Stimulated activated CD4-positive, alpha-beta T cell treated with anti-CD3 and anti-CD28 coated beads, Interleukin-1b, Interleukin-23, amount 100 ng/mL, for 1 hour (primary cell): ENCODE measurements around the gene ELMO1.
A peak's percentile ranks its signal among the peaks of the same experiment; 100 is the strongest.

Experiments used
- DNase-seq, 2 donors: peaks; one replicate each; pipeline ENCODE4 v3.0.0-alpha.2; 2020; ENCODE audit warnings: low read depth in 2 of 2

Gene ELMO1, protein sequence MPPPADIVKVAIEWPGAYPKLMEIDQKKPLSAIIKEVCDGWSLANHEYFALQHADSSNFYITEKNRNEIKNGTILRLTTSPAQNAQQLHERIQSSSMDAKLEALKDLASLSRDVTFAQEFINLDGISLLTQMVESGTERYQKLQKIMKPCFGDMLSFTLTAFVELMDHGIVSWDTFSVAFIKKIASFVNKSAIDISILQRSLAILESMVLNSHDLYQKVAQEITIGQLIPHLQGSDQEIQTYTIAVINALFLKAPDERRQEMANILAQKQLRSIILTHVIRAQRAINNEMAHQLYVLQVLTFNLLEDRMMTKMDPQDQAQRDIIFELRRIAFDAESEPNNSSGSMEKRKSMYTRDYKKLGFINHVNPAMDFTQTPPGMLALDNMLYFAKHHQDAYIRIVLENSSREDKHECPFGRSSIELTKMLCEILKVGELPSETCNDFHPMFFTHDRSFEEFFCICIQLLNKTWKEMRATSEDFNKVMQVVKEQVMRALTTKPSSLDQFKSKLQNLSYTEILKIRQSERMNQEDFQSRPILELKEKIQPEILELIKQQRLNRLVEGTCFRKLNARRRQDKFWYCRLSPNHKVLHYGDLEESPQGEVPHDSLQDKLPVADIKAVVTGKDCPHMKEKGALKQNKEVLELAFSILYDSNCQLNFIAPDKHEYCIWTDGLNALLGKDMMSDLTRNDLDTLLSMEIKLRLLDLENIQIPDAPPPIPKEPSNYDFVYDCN

DNA sequence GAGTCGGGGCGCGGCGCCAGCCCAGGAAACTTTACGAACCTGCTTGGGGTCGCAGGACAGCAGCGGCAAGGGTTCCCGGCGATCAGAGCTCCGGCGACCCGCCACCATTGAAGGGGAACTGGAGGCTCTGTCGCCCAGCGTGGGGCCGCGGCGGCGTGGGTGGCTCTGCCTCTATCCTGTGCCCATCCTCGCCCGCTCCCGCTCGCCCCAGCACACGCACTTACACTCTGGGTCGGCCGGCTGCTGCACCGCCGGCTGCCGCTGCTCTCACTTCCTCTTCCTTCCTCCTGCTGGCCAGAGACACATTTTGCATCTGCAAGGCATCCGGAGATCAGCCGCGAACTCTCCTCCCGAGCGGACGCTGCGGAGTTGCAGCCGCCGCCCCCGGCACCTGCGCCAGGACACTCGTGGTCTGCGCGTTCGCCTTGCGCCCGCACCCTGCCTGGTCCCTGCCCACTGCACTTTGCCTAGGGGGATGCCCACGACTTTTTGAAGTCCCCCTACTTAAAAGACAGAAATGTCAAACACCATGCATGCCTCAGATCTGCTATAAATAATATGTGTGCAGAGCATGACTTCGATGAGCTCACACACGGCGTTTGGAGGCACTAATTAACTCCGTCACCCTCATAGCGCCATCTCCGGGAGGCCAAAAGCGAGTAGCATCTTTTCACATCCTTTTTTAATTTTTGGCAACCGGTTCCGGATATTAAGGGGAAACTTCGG is at the start of gene ELMO1:
Gene ELMO1, minus strand, starts transcription at position 229 of the 726 bp plus-strand sequence. CDS start 106,174 bp downstream, outside the sequence.
- peak; percentile 43 to 50 for DNase-seq

DNA sequence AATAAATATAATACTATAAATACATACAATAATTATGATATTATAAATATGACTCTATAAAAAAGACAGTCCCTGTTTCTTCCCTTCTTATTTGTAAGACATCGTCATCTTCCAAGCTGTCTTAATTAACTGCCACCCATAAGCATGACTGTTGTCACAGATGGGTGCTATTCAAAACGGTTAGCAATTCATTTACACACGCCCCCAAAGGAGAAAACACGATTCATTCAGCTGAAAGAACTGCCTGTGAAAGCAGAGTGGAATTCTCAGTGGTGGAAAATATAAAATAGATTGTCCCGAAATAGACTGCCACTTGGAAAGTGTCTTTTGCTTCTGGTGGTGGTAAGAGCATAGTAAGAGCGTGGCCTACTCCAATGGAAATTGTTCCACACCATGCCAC is 48.9 kb upstream of the ELMO1 start:
- no peak for DNase-seq

DNA sequence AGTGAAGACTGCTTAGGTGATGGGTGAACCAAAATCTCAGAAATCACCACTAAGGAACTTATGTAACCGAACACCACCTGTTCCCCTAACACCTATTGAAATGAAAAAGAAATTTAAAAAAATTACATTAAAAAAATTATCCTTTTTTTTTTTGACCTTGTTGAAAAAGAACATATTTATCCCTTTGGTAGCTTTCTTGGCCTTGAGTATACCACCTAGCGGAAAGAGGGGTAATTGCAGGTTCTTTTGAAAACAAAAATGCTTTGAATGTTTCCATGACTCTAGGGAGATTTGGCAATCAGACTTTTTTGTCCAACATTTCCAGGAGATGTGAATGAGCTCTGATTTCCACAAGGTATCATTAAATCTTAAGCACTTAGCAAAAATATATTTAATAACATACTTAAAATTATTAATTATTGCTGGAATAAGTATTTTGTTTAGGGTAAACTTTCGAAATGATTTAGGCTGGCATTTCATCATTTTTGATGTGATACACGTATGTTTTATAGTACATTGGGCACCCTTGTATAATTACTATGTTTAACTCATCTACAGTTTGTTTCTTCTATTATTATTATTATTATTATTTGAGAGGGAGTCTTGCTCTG is 47.0 kb upstream of the ELMO1 start:
- no peak for DNase-seq

DNA sequence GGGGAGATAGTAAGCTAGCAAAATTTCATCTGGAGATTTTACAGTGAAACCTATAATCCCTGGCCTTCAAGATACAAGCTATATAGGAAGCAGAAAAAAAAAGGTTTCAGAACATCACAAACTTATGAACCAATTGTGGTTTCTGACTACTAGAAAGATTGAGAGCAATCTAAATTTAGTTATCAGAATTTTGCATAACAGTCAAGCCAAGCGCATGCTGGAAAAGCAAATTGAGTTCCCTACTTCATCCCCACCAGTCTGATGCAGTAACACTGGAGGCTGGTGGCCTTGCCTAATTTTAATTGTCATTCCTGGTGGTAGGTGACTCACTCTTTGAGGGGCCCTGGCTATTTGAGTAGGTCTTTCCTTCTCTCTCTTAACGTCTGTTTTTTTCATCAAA is 46.3 kb upstream of the ELMO1 start:
- DNase-seq, result no peak

DNA sequence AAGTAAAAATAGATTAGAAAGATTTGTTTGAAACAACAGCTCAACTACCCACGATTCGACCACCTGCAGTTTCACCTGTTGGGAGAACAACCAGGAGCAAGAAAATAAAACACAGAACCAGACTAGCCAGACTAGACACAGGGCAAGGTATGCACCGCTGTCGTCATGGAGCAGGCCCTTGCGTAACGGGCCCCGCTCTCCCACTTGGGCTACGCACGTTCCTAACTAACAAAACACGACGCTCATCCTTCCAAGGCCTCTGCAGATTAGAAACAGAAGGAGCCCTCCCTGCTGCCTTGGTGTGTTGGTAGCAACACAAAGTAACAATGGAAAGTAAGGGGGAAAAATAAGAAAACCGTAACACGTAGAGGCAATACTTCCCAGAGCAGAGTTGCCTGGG is 45.1 kb upstream of the ELMO1 start:
- no peak for DNase-seq

DNA sequence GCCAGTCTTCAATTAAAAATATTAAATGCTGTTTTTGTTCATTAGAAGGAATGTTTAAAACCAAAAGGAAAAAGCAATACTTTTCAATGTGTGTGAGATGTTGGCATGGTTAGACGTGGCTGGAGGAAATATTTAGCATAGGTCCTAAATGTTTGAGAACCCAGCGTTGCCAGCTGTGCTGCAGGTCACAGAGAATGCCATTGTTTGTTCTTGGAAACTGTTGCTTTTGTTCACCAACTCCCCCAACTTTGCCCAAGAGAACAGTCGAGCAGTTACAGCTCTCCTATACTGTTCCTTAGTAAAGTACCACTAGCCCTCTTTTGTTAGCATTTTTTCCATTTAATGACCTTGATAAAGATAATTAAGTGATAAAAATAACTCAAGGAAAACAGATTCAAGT is 44.5 kb upstream of the ELMO1 start:
- DNase-seq, result no peak

DNA sequence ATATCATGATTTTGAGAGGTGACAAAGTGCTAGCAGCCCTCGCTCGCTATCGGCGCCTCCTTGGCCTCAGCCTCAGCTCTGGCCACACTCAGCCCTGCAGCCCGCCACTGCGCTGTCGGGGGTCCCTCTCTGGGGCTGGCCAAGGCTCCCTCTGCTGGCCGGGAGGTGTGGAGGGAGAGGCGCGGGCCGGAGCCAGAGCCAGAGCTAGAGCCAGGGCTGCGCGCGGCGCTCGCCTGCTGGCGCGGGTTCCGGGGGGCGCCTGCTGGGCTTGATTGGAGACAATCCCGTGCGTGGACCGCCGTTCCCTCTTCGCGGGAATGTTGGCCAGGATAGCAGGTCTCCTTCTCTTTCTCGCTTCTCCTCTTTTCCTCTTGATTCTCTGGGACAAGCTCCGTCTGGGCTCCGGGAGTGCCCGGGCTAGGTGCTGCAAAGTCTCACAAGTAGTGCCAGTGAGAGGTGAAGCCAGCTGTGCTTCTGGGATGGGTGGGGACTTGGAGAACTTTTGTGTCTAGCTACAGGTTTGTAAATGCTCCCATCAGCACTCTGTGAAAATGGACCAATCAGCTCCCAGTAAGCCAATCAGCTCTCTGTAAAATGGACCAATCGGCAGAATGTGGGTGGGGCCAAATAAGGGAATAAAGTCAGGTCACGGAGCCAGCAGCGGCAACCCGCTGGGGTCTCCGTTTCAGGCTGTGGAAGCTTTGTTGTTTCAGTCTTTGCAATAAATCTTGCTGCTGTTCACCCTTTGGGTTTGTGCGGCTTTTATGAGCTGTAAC is 43.4 kb upstream of the ELMO1 start:
- DNase-seq, result no peak

DNA sequence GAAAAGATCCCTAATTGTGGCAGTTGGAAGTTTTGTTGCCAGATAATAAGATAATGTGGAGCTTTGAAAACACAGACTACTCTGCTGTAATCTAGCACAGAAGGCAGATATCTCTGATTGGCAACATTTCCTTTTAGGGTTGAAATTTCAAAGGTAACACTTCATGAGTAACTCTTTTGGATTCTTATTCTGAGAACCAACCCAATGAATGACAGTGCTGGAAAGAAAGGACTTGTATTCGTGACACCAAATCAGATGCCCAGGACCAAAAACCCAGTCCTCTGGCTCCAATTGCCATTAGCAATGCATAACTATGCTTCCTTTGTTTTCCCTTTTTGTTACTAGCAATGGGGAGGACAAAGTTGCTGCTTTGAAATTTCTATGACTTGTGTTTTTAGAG is 41.0 kb upstream of the ELMO1 start:
- DNase-seq, result no peak

DNA sequence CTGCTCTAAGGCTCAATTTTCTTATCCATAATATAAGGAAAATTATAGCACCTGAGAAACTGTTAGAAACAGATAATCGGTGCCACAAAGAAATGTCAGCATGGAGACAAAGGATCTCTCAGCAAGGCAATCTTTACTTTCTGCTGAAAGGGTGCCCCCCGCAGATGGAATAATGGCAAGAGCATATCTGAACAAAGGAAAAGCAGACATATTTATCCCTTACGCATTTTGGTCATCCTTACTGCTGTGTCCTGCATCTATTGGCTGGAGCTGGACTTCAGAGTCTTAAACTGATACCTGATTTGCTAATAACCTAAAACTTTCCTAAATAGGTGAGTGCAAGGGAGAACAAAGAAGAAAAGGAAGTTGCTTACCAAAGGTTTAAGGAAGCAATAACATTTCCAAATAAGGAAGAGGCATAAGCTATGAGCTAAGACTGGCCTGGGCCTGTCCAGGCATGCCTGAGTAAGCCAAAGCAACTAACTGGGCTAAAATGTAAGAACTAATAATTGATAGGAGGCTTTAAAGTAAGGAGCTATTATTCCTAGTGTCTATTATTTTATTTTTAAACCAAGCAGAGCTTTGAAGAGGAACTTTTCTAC is 39.6 kb upstream of the ELMO1 start:
- no peak for DNase-seq

DNA sequence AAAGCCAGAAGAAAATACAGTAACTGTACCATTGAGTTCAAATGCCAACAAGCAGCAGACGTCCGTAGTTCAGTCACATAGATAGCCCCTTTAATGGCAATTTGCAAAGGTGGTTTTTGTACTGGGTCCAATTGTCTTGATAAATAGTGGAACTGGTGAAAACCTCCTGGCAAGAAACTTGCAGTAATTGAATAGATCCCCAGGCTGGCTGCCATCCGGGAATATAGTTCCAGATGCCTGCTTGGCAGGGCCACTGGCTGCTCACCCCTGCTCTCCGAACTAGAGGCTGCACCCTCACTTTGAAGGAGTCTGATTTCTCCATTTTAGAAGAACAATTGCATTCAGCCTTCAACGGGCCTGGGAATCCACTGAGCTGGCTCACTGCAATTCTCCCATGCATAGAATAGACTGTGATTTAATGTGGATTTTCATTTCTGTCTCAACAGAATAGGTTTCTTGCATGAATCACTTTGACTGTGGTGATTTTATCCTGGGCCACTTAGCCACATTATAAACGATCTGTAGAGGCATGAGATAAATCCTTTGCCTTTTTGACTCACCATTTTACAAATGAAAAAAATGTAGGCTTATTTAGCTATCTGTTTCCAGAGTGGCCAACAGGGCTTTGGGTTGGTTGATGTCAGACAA is 35.9 kb upstream of the ELMO1 start:
- DNase-seq, result no peak

DNA sequence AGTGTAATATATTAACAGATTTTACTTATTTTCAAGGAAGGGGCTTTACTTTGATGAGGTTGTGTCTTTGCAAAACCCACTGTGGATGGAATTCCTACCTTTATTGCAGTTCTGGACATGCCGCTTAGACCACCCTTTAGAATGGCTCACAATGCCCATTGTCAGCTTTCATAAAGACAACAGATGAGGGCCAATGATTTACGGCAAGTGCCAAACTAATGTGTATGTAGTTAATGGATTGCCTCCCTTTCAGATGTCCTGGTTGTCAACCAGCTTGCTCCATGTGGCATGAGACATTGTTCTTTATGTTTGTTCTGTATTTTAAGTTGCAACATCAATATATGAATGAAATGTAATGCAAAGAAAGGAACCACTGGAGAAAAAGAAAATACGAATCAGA is 35.0 kb upstream of the ELMO1 start:
- DNase-seq, result no peak

DNA sequence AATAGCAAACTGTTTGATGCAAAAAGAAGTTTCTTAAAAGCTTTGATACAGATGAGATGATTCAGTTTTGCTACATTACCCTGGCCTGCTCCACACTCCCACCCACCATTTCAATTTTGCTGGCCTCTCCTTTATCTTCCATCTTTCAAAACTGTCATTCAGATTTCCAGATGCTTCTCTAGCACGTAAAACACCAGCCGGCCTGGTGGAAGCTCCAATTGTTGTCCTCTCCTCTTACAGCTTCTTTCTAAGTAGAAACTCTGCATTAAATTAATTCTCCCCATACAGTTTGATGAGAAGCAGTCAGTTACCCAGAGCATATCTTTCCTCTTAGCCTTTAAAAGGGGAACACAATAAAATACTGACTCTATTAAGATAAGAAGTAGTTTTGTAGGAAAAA is 34.3 kb upstream of the ELMO1 start:
- DNase-seq, result no peak

DNA sequence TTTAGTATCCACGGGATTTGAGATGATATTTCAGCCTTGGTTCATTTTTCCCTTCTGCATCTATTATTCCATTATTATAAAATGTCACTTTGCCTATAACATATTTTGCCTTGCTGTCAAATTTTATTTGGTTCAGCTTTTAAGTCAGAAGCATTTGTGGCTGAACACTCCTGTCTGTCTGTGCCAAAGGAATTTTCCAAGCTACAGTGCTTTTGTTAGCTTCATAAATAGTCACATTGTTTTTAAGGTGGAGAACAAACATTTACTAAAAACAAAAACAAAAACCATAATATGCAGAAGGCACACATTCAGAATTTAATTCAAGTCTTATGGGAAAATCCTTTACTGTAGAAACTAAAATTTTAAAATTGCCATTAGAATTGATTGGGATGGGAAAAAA is 33.8 kb upstream of the ELMO1 start:
- no peak for DNase-seq

DNA sequence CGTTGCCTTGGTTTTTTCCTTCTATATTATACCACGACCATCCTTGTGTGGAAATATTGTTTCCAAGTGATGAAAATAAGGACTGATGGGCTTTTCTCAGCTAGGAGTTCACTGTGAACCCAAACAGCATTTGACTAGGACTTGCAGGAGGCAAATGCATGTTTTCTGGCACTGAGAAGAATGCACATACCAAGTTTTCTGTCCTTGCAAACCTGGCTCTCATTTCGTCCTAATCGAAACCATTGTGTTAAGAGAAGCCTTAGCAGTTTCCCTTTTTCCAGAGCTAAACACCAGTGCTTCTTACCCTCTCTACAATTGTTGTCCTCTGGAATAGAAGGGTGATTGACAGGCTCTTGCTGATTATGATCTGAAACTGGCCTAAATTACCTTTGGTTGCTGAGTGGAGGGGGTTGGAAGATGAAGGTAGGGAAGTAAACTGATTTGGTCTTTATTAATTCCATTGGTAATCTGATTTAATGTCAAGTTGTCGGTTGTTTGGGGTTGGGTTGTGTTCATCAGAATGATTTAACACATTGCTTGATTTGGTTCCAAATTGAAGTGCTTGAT is 33.1 kb upstream of the ELMO1 start:
- no peak for DNase-seq

DNA sequence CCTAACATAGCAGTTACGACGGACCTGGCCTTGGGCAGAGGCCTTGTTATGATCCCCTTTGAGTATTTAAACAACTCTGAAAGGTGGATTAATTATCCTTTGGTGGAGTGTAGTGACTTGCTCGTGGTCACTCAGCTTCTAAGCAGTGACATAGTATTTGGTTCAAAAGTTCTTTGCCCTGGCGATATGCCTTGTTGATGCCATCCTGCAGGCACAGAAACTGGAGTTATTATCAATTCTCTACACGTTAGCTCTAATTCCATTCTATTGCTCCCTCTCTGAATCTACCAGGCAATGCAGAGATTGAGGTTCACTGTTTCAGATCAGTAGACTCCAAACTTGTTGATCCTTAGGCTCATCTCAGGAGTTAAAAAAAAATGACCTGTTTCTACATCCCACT is 32.5 kb upstream of the ELMO1 start:
- no peak for DNase-seq

DNA sequence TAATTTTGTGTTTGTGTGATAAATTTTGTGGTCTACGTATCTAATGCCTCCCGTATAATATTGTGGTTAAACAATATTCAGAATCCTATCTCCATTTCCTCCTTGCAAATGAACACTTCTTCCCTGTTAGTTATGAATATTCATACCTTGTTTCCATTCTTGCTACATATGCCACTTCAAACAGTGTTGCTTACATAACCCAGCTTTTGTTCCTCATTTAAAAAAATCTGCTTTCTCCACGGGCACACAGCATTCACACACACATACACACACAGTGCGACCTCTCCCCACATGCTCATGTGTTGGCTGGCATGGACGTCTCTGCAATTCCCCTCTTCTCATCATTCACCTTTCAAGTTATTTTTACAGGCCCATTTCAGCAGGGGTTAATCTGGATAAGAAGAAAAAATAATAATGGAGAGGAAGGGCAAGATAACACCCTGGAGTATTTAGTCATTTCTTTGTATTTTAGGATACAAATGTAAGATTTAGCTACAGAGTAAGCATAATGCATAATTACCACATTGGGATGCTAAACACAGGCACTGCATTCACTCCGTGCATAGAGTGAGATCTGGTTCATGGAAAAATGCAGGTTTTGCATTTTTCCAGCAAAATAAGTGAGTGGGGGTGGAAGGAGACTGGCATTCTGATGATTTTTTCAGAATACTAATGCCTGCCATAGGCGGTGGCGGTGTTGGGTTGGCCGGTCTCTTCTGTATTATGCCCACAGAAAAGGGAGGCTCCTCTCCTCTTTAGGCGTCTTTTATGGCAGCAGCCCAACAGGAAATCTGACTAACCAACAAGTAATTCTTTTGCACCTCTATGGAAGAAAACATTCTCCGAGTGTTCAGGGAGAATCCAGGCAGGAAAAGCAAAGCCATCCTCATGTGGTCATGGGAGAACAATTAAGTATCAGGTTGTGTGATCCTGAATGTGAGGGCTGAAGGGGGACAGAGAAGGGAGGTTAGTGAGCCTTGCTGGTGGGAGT is 31.7 kb upstream of the ELMO1 start:
- DNase-seq, result no peak

DNA sequence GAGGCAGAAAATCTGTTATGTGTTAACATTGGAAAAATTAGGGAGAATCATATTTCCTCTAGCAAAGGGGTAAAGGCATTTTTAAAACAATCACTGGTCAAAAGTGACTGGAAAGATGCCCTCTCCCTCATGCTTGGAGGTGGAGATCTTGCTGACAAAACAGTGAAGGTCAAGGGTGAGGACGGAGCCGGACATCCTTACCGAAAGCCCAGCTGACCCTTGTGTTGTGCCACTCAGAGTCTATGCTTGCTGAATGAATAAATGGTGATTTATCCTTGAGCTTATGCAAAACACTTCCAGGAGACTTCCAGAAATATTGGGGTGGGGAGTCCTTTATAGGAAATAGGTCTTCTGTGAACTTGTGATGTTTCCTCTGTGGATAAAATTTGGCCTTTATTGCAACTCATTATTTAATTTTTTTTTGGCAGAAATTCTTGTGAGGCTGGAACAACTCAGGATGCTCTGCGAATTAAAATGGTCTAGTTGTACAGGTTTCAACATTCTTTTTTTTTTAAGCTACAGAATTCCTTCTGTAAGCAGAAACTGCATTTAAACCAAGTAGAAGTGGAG is 28.3 kb upstream of the ELMO1 start:
- DNase-seq, result no peak

DNA sequence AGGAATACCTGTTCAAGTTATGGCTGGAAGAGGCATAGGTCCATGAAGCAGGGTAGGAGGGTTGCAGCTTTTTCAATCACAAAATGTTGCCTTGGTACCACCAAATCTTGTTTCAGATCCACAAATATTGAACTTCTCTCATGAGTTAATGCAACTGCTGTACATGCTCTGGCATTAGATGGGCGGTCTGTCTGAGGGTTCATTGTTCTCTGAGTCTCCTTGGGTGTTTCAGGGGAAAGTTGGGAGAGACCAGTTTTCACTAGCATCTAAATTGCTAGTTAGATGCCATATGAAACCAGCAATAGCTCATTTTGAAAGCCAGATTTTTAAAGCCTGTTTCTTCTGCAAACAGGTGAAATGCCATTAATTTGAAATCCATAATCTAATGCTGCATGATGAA is 27.8 kb upstream of the ELMO1 start:
- DNase-seq, result no peak

DNA sequence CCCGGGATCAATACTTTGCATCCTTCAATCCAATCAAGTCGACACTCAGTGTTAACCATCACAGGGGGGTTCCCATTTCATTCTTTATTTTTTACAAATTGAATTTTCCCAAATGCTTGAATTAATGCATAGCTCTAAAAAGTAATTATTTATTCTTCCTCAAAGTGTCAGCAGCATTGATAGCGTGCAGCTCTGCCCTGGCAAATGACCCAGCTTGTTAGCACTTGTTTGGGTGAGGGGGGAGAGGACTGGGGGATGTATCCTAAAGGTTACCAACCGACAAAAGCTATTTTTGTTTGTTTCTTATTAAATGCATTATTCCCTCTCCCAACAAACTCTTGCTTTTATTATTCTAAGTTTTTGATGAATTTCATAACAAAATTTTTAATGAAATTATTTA is 27.0 kb upstream of the ELMO1 start:
- no peak for DNase-seq
